Glutamatergic neuron (in vitro differentiated cells): Measurements from ENCODE around the gene PODN. TPM values are rescaled to one million over a fixed set of nuclear protein-coding genes. Genes with fewer than 3 reads are reported as not detected.
A peak's percentile ranks its signal among the peaks of the same experiment; 100 is the strongest.

Source experiments
- DNase-seq: peaks from one replicate; pipeline ENCODE4 v3.0.0; 2022
- H3K27ac Mint-ChIP-seq: one replicate; pipeline ENCODE4 v1.8.0; 2020; ENCODE audit warnings: mild to moderate bottlenecking, mixed read lengths, inconsistent platforms; ENCODE audit not compliant: unreplicated experiment
- H3K27me3 Mint-ChIP-seq: one replicate; pipeline ENCODE4 v1.8.0; 2020; ENCODE audit warnings: mild to moderate bottlenecking, moderate library complexity, mixed read lengths, inconsistent platforms; ENCODE audit not compliant: unreplicated experiment
- H3K36me3 Mint-ChIP-seq: one replicate; pipeline ENCODE4 v1.8.0; 2020; ENCODE audit warnings: mild to moderate bottlenecking, mixed read lengths, inconsistent platforms; ENCODE audit not compliant: unreplicated experiment
- H3K4me1 Mint-ChIP-seq: one replicate; pipeline ENCODE4 v1.8.0; 2020; ENCODE audit warnings: mild to moderate bottlenecking, low read depth, mixed read lengths, inconsistent platforms; ENCODE audit not compliant: unreplicated experiment
- H3K4me3 Mint-ChIP-seq: one replicate; pipeline ENCODE4 v1.8.0; 2020; ENCODE audit warnings: mild to moderate bottlenecking, mixed read lengths, inconsistent platforms; ENCODE audit not compliant: unreplicated experiment
- H3K9me3 Mint-ChIP-seq: one replicate; pipeline ENCODE4 v1.8.0; 2020; ENCODE audit warnings: mild to moderate bottlenecking, moderate library complexity, mixed read lengths, inconsistent platforms; ENCODE audit not compliant: unreplicated experiment
- total RNA-seq: library from RNA; stranded (reverse); fragmentation: NEBNext Ultra II Directional; extraction: Animal tissue kit (Norgen Biotek cat#: 25700); gene quantifications from one replicate; pipeline ENCODE4 v1.2.1, GENCODE V29; 2021; ENCODE audit not compliant: unreplicated experiment
- TF ChIP-seq, protein P1 (sequence below): fragments of 200-600 bp; sonication (generic); IDR thresholded peaks from one replicate; pipeline ENCODE4 v1.5.0; 2021; ENCODE audit not compliant: partially characterized antibody, unreplicated experiment

PODN gene
- total RNA-seq, 1 donor from 2014 or later = 3.1 TPM

GRCh38 chr1:53079251-53079650, 17.2 kb downstream of the PODN start:
- H3K4me1 Mint-ChIP-seq = peaks cover 15% of the 10 kb centered on the region
- no peak overlapping the region for H3K27ac Mint-ChIP-seq
- H3K27me3 Mint-ChIP-seq = peaks cover 8% of the 10 kb centered on the region
- peaks cover 5% of the 10 kb centered on the region for H3K9me3 Mint-ChIP-seq
- H3K4me3 Mint-ChIP-seq = no peak overlapping the region
- peak; percentile 7 for DNase-seq
- no peaks in the 10 kb centered on the region for H3K36me3 Mint-ChIP-seq
- TF ChIP-seq, protein P1, sequence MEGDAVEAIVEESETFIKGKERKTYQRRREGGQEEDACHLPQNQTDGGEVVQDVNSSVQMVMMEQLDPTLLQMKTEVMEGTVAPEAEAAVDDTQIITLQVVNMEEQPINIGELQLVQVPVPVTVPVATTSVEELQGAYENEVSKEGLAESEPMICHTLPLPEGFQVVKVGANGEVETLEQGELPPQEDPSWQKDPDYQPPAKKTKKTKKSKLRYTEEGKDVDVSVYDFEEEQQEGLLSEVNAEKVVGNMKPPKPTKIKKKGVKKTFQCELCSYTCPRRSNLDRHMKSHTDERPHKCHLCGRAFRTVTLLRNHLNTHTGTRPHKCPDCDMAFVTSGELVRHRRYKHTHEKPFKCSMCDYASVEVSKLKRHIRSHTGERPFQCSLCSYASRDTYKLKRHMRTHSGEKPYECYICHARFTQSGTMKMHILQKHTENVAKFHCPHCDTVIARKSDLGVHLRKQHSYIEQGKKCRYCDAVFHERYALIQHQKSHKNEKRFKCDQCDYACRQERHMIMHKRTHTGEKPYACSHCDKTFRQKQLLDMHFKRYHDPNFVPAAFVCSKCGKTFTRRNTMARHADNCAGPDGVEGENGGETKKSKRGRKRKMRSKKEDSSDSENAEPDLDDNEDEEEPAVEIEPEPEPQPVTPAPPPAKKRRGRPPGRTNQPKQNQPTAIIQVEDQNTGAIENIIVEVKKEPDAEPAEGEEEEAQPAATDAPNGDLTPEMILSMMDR = no peak

DNA sequence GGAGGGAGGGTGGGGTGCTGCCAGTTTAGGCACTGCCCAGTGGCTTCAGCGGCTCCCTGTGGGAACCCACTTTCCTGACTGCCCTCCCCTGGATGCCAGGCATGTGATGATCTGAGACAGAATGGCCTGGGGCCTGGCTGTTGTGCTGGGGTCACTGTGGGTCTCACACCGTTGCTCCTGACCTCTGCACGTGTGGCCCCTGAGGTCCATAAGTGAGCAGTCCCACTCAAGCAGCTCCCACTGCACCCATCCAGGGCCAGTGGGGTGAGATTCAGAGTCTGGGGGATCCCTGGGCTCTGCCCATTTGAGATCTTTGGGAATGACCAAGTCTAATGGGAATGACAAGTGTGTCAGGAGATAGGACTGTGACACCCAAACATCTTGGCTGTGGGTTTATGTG, 18.0 kb downstream of the PODN start:
- Mint-ChIP-seq H3K9me3 (peaks cover 9% of the 10 kb centered on the region), H3K36me3 (no peaks in the 10 kb centered on the region), H3K4me1 (peaks cover 22% of the 10 kb centered on the region), H3K4me3 (no peak overlapping the region), H3K27ac (no peak overlapping the region), H3K27me3 (peaks cover 16% of the 10 kb centered on the region)
- peak; percentile 4 for DNase-seq
- TF ChIP-seq, protein P1 = no peak

- TF ChIP-seq, protein P1 = no peak
- H3K27me3 Mint-ChIP-seq = peaks cover 14% of the 10 kb centered on the region
- no peaks in the 10 kb centered on the region for H3K36me3 Mint-ChIP-seq
- H3K4me3 Mint-ChIP-seq = no peak overlapping the region
- peaks cover 9% of the 10 kb centered on the region for H3K9me3 Mint-ChIP-seq
- H3K27ac Mint-ChIP-seq = no peak overlapping the region
- H3K4me1 Mint-ChIP-seq = peaks cover 23% of the 10 kb centered on the region
- DNase-seq = no peak
Measured at GRCh38 chr1:53080769-53081168, 18.8 kb downstream of the PODN start.

DNA sequence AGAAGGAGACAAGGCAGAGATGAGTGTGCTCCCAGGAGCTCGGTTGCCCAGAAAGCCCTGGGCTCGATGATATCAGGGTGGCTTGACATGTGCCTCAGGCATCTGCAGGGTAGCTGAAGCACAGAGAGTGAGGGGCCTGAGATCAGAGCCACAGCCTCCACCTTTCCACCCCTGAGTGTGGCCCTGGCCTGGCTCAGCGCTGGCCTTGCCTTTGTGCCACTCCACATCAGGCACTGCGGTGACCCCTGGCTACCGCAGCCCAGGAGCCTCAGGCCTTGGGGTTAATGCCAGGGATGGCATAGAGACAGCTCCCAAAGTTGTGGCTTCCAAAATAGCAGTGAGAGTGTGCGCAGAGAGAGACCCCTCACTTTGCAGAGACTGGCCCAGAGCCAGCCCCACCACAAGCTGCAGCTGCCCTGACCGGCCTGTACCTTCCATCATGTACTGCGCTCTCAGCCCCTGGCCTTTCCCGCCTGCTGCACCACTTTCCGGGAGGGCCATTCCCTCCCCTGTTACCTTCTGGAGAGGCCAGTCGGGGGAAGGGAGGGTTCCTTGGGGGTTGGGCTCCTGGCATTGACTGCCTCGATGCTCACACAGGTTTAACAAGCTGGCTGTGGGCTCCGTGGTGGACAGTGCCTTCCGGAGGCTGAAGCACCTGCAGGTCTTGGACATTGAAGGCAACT, 19.5 kb downstream of the PODN start:
- Mint-ChIP-seq H3K27ac (no peak overlapping the region), H3K4me1 (peaks cover 25% of the 10 kb centered on the region), H3K4me3 (no peak overlapping the region), H3K36me3 (no peaks in the 10 kb centered on the region), H3K9me3 (peaks cover 9% of the 10 kb centered on the region), H3K27me3 (peaks cover 14% of the 10 kb centered on the region)
- no peak for DNase-seq
- TF ChIP-seq, protein P1 = no peak

DNA sequence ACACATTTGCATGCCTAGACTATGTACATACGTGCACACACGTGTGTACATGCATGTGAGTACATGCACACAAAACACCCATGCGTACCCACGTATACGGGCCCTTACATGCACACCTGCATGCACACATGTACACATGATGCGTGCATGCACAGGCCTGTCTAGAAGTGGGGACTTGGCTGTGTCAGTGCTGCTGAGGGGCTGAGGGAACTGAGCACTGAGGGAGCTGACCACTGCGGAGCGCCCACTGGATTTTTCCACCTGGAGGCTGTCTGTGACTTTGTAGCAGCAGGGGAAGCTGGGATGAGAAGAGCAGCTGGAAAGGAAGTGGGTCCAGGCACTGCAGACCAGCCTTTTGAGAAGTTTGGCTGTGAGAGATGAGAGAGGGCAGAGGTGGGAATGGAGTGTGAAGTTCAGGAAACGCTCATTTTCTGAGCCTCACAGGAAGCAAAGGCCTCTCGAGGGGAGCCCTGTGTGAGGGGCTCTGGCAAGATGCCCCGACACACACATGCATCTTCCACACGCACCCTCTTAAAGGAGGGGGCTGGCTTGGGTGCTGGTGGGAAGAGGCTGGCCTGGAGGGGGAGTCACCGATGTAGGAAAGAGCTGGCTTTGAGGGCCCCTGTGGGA, 20.9 kb downstream of the PODN start:
- no peaks in the 10 kb centered on the region for H3K36me3 Mint-ChIP-seq
- TF ChIP-seq, protein P1 = no peak
- peak overlapping the region; percentile 25 for H3K4me3 Mint-ChIP-seq
- no peak for DNase-seq
- H3K27ac Mint-ChIP-seq = no peak overlapping the region
- H3K27me3 Mint-ChIP-seq = peaks cover 17% of the 10 kb centered on the region
- peaks cover 30% of the 10 kb centered on the region for H3K4me1 Mint-ChIP-seq
- peaks cover 9% of the 10 kb centered on the region for H3K9me3 Mint-ChIP-seq
